H7 (cell line): Measurements from ENCODE around the gene C19orf81. TPM values are rescaled to one million over a fixed set of nuclear protein-coding genes. Genes with fewer than 3 reads are reported as not detected.

Source experiments
- DNase-seq: peaks from one replicate; pipeline ENCODE4 v3.0.0; 2012
- H3K27me3 ChIP-seq: 2 replicates; pipeline ENCODE4 v1.6.0; 2011; ENCODE audit warnings: mild to moderate bottlenecking, low read length; ENCODE audit not compliant: control insufficient read depth, insufficient read depth
- H3K36me3 ChIP-seq: replicated peaks from 2 replicates; pipeline ENCODE4 v1.5.1; 2011; ENCODE audit warnings: low read length; ENCODE audit not compliant: control insufficient read depth, insufficient read depth
- H3K4me3 ChIP-seq: 2 replicates; pipeline ENCODE4 v1.5.1; 2011; ENCODE audit warnings: low read depth, mild to moderate bottlenecking, control low read depth, low read length, moderate library complexity; ENCODE audit not compliant: insufficient read depth
- total RNA-seq: library from RNA; depleted of rRNA; stranded (reverse); fragments of >200 nt; shearing (Covaris generic); gene quantifications from 2 replicates; pipeline ENCODE4 v1.2.3, GENCODE V29; 2014

Gene C19orf81
- total RNA-seq, 1 experiment from 2014 or later: 7.8 TPM

GRCh38 chr19:50640368-50640767 lies 8.9 kb upstream of the C19orf81 start:
- Histone ChIP-seq H3K4me3 (no peak overlapping the region; the same call in 1 of the 2 replicates), H3K36me3 (no peaks in the 10 kb centered on the region), H3K27me3 (peaks cover 12% of the 10 kb centered on the region)
- no peak for DNase-seq

DNA sequence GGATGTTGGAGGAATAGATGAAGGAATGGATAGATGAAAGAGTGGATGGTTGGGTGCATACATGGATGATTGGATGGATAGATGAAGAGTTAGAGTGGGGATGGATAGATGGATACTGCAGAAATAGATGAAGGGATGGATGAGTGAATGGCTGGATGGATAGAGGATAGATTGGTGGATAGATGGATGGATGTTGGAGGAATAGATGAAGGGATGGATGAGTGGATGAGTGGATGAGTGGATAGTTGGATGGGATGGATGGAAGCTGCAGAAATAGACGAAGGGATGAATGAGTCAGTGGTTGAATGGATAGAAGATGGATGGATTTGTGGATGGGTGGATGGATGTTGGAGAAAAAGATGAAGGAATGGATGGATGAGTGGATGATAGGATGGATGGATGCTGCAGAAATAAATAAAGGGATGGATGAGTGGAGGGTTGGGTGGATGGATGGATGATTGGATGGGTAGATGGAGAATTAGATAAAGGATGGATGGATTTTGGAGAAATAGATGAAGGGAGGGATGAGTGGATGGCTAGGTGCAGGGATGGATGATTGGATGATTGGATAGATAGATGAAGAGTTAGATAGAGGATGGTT lies 4.8 kb upstream of the C19orf81 start:
- Histone ChIP-seq H3K4me3 (no peak overlapping the region), H3K36me3 (no peaks in the 10 kb centered on the region), H3K27me3 (peaks cover 3% of the 10 kb centered on the region)
- DNase-seq: no peak

- H3K36me3 ChIP-seq: no peaks in the 10 kb centered on the region
- H3K4me3 ChIP-seq: no peak overlapping the region
- DNase-seq: no peak
- H3K27me3 ChIP-seq: peaks cover 3% of the 10 kb centered on the region
Observed at GRCh38 chr19:50645107-50645506, 4.1 kb upstream of the C19orf81 start.

DNA sequence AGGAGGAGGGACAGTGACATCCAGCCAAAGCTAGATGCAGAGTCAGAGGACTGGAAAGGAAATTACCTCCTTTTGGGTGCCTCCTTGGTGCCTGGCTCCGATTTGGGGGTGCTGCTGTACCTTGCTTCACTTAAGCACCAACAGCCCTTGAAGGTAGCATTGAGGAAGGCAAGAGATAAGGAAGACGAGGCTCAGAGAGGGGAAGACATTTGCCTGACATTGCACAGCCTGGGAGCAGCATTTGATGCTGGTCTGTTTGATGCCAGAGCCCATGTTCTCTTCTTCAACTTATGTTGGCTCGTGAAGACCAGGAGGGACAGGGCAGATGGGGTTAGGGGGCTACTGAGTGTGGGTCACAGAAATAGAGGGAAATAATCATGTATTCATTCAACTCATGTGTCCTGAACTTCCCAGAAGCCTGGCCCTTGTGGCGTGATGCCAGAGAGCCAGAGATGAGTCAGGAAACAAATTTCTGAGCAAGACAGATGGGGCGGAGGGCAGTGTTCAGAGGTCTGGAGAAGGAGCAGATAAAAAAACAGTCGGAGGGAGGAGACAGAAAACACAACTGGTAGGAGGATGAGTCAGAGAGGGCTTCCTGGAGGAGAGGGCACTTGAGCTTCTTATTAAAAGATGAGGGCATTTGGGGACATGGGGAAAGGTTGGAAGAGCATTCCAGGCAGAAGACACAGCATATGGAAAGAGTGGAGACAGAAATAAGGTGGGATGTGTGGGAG lies 3.0 kb upstream of the C19orf81 start:
- no peak overlapping the region for H3K4me3 ChIP-seq
- no peak for DNase-seq
- peaks cover 3% of the 10 kb centered on the region for H3K27me3 ChIP-seq
- H3K36me3 ChIP-seq: no peaks in the 10 kb centered on the region

GRCh38 chr19:50647879-50648615 lies 1.2 kb upstream of the C19orf81 start:
- Histone ChIP-seq H3K27me3 (peaks cover 3% of the 10 kb centered on the region), H3K36me3 (no peaks in the 10 kb centered on the region), H3K4me3 (no peak overlapping the region)
- no peak for DNase-seq

- Histone ChIP-seq H3K27me3 (peaks cover 3% of the 10 kb centered on the region), H3K4me3 (no peak overlapping the region), H3K36me3 (no peaks in the 10 kb centered on the region)
- DNase-seq: peak; percentile 72
Observed at GRCh38 chr19:50648659-50649058, 586 bp upstream of the C19orf81 start.

DNA sequence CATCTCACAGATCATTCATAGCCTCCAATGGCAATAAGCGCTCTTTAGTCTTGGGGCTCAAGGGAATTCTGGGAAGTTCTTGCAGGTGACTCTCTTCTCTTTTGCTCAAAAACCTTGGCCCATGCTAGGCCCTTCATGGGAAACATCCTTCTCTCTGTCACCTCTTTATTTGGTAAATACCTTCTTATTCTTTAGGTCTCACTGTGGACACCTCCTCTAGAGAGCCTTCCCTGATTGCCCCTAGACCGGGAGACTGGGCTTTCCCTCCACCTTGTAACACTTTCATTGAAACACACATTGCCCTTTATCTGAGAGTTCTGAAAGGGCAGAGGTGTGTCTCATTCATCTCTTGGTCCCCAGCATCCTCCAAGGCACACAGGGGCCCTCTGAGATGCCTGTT lies 1.9 kb downstream of the C19orf81 start:
- Histone ChIP-seq H3K4me3 (no peak overlapping the region), H3K27me3 (peaks cover 1% of the 10 kb centered on the region), H3K36me3 (no peaks in the 10 kb centered on the region)
- no peak for DNase-seq

DNA sequence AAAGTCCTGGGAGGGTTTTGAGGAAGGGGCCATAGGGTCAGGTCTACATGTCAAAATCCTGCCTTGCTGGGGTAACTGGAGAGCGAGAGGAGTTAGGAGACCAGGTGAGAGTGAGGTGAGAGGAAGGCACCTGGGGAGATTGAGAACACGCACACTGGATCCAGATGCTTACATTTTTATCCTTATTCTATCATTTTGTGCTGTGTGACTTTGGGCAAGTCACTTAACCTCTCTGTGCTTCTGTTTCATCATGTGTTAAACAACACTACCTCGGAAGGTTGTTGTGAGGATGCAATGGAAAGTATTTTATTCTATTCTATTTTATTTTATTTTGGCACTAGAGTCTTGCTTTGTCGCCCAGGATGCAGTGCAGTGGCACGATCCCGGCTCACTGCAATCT lies 3.5 kb downstream of the C19orf81 start:
- Histone ChIP-seq H3K36me3 (no peaks in the 10 kb centered on the region), H3K27me3 (no peaks in the 10 kb centered on the region), H3K4me3 (no peak overlapping the region)
- no peak for DNase-seq

DNA sequence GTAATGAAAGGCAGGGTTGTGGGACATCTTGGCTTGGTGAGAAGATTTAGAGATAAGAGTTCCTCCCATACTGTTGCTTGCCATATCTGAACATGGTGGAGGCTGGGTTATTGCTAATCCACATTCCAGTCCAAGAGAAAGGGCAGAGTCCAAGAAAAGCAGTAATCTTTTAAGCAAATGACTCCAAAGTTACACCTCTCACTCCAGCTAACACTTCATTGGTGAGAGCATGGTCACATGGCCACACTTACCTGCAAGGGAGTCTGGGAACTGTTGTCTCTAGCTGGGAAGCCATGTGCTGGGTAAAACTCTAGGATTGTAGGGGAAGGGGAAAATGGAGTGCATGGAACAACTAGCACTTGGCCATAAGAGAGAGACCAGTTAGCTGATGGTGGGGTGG lies 5.6 kb downstream of the C19orf81 start:
- no peak for DNase-seq
- H3K36me3 ChIP-seq: no peaks in the 10 kb centered on the region
- no peak overlapping the region for H3K4me3 ChIP-seq
- no peaks in the 10 kb centered on the region for H3K27me3 ChIP-seq

DNA sequence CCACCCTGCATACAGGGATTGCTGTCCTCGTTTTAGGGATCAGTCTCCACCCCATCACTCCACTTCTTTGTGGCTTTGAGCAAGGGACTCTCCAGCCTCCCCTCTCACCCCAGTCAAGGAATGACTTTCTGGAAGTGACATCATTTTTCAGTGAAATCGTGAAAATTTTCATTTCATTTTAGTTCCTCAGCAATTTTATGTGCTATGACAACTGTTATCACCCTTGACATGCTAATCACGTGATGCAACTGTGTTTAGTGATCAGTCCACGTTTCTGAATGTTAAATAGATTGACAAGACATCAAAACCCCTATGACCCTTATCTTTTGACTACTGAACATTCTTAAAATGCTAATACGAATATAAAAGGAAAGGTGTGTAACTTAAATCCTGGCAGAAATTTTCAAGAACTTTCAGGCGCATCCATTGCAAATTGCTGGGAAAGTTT lies 8.0 kb downstream of the C19orf81 start:
- H3K36me3 ChIP-seq: no peaks in the 10 kb centered on the region
- H3K27me3 ChIP-seq: no peaks in the 10 kb centered on the region
- no peak overlapping the region for H3K4me3 ChIP-seq
- no peak for DNase-seq

- Histone ChIP-seq H3K27me3 (no peaks in the 10 kb centered on the region), H3K4me3 (peak overlapping the region; percentile 91), H3K36me3 (no peaks in the 10 kb centered on the region)
- DNase-seq: peak; percentile 98
Observed at GRCh38 chr19:50657712-50658440, 8.6 kb downstream of the C19orf81 start.

DNA sequence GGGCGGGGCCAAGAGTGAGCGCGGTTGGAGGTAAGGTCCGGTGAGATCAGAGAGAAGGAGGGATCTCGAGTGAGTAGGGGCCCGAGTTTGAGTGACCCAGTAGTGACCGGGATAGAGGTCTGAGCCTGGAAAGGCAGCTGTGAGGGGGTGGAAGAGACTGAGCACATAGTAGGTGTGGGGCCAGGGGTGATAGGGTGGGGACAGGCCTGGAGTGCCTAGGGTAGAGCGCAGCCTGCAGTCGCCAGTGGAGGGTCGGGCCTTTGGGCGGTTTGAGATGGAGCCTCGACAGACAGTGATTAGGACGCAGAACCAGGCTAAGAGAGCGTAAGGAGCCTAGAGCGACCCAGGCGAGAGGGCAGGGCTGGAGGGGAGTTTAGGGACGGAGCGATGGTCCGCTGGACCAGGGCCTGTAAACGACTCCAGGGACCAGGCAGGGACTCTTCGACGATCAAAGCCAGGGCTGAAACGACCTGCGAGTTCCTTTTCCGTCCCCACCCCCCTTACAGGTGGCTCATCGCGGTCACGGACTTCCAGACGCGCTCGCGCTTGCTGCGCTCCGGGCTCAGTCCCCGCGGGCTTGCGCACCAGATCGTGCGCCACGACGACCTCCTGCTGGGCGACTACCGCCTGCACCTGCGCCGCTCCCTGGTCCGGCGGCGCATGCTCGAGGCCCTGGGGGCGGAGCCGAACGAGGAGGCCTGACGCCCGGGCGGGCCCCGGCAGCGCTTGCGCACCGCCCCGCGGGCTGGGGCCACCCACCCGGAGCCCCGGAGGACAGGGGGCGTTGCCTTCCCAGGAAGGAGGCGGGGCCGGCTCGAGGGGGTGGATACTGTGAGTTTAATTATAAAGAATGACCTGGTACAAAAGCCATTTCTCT lies 9.4 kb downstream of the C19orf81 start:
- Histone ChIP-seq H3K36me3 (no peaks in the 10 kb centered on the region), H3K27me3 (no peaks in the 10 kb centered on the region), H3K4me3 (peak overlapping the region; percentile 91)
- peak; percentile 100 for DNase-seq

DNA sequence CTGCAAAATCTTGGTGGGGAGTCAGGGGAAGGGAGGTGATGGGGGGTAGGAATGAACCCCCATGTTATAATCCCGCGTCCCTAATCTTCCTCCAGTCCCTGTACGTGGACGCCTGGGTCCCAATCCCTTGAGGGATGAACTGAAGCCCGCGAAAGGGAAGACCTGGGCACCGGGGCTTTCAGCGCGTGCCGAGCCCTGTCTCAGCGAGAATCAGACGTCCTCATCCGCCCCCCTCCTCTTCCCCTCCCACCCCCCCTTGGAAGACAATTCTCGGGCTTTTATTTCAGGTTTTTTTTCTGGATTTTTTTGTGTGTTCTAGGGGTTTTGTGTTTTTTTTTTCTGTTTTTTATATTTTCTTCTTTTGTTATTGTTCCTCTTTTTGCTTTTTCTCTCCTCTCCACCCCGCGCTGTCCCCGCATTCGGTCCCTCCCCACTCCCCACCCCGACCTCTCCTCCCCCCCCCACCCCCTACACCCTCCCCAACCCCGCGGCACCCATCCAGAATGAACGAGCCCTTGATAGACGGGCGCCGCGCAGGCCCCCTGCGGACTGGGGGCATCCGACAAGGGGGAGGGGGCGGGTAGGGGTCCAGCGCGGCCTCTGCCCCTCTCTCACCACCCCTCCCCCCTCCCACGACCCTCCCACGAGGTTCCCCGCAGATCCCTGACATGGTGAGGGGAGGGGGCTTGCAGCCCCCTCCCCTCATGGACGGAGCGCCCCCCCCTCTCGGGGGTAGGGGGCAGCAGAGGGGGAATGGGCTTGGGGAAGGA lies 10.3 kb downstream of the C19orf81 start:
- H3K27me3 ChIP-seq: no peaks in the 10 kb centered on the region
- peak; percentile 84 for DNase-seq
- peak overlapping the region; percentile 46; the same call in 1 of the 2 replicates for H3K4me3 ChIP-seq
- no peaks in the 10 kb centered on the region for H3K36me3 ChIP-seq
